Endometrial microvascular endothelial cells (primary cell): ENCODE results near the gene HEG1. TPM values are rescaled to one million over a fixed set of nuclear protein-coding genes. Genes with fewer than 3 reads are reported as not detected.
"Not testable (repeated sequence)": the region's sequence is repeated elsewhere in the genome, so short reads cannot be mapped to it uniquely, and the experiment has no call there.

ENCODE experiments used
- in situ Hi-C: cut with HindIII; loops from 2 replicates; pipeline ENCODE4 v1.10.0; 2017; ENCODE audit warnings: low sequenced_read_pairs, low pct_unique_long_range_greater_than_20kb; ENCODE audit errors: inconsistent ontology term
- total RNA-seq: library from RNA; depleted of rRNA; stranded (reverse); fragments of >200 nt; gene quantifications from one replicate; pipeline ENCODE4 v1.2.3, GENCODE V29; 2015; ENCODE audit errors: inconsistent ontology term

HEG1 gene
- total RNA-seq, 1 donor from 2014 or later: 52.7 TPM

- in situ Hi-C loops: no loop called here
Observed at GRCh38 chr3:124967964-124968363, 87.8 kb downstream of the HEG1 start.

GRCh38 chr3:124966521-124967445 lies 89.0 kb downstream of the HEG1 start:
- in situ Hi-C loops: no loop called here

GRCh38 chr3:124965413-124965812 lies 90.4 kb downstream of the HEG1 start:
- in situ Hi-C loops: no loop called here

DNA sequence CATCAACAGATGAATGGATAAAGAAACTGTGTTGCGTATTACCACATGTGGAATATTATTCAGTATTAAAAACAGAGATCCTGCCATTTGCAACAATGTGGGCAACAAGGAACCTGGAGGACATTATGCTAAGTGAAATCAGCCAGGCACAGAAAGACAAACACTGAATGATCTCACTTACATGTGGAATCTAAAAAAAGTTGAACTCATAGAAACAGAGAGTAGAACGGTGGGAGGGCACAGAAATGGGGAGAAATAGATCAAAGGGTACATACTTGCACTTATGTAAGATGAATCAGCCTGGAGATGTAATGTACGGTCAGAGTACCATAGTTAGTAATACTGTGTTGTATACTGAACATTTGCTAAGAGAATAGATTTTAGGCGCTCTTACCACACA lies 91.4 kb downstream of the HEG1 start:
- in situ Hi-C loops: no loop called here

- in situ Hi-C loops: no loop called here
Observed at GRCh38 chr3:124963755-124964154, 92.0 kb downstream of the HEG1 start.

DNA sequence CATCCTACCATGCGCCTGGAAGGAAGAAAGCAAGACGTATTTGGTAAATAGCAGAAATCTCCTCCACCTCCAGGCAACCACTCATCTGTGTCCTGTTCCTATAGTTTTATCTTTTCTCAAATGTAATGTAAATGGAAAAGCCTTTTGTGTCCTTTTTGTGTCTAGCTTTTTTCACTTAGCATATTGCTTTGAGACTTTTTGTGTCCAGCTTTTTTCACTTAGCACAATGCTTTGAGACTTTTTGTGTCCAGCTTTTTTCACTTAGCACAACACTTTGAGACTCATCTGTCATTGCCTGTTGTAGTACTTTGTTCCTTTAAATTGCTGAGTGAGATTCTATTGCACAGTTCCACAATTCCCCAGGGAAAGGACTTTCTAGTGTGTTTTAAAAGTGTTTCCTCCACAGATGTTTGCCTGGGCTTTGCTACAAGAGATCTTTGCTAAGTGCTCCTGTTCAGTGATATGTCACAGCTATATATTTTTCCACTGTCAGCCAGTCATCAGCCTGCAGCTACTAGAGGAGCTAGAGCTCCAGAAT lies 93.3 kb downstream of the HEG1 start:
- in situ Hi-C loops: no loop called here

DNA sequence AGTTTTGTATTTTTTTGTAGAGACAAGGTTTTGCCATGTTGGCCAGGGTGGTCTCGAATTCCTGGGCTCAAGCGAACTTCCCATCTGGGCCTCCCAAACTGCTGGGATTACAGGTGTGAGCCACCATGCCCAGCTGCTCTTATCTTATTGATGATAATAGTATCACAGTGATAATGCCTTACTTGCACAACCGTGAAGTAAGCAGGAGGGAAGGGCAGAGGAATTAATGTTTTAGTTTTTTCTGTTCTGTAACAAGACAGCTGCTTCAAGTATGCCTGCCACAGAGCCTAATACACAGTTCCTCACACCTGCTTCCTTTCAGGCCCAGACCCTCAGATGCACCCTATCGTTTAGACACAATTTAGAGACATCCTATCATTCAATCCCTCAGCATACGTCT lies 95.1 kb downstream of the HEG1 start:
- in situ Hi-C loops: no loop called here

DNA sequence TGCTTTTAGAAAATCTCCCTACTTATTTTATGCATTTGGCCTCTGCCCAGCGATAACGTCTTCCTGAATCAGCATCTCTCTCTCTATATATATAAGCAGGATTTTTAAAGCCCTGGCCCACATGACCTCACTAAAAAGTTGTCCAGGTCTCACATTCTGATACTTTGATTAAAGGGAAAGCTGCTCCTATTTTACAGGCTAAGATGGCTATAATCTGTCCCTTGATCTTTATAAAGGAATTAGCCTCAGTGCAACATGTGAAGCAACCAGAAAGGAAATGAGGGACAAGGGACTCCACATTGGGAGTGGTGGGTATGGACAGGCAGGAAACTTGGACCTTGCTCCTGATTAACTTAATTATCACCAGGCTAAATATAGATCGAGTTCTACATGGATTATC lies 95.7 kb downstream of the HEG1 start:
- in situ Hi-C loops: no loop called here

- in situ Hi-C loops: not testable (repeated sequence)
Observed at GRCh38 chr3:124957951-124958350, 97.8 kb downstream of the HEG1 start.

DNA sequence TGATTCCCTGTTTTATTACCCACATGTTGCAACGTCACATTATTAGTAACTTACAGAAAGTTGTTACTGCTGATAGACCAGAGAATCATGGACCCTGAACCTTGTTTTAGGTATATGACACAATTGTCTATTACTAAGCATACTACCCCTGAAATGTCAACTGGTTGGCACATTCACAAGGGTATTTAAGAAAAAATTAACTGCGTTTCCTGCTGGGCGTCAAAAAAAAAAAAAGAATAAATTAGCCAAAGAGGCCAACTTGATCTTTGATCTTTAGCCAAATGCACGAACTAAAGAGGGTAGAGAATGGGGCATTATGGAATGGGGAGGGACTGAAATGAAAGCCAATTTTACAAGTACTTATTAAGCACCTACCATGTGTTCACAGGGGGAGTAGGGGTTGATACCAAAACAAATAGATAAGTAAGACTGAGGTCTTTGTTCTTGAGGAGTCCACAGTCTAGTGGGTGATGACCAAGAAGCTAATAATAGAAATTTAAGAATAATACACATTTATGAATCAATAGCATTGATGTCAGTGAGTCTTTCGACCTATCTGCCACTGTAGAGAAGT lies 103.4 kb downstream of the HEG1 start:
- in situ Hi-C loops: no loop called here

DNA sequence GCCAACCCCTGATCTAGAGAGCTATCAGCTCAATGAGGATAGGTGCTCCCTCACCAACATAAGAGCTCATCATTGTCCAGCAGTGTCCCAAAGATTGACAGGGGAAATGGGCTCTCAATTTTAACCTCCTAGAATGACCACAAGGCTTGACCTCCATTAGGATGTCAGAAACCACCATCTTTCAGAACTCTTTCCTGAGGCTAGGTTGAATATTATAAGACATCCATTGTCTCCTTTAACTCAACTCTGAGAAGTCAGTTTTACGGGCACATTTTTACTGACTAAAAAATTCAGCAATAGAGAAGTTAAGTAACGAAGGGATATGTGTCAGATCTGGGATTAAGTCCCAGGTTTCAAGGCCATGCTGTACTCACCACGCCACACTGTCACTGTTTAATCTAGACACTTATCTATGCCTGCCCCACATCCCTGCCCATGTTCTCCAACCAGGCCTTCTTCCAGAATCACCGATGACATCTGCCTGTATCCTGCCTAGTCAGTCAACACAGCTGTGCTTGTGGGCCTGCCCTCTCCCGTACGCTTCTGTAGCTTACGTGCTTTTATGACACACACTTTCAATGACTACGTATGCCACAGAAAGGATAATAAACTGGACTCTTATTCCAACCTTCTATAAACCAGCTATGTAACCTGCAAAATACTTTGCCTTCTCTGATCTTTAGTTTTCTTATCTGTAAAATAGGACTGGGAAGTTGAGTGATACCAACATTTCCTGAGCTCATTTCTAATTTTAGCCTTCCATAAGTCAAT lies 104.1 kb downstream of the HEG1 start:
- in situ Hi-C loops: no loop called here

DNA sequence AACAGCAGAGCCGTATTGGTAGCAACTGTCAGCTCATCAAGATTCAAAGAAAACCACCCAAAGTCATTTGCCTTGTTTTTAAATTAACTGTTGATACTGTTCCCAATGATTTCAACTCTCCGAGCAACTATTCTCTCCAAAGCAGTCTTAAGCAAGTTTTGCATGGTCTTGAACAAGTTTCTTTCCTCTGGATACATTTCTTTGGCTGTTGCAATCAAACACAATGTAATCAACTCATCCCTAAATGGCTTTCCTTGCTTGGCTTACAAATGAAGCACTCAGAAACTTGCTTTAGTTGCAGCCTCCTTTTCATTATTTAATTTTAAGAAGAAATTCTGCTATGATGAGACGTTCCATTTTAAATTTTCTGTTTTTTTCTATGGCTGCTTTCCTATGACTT lies 105.8 kb downstream of the HEG1 start:
- in situ Hi-C loops: no loop called here

DNA sequence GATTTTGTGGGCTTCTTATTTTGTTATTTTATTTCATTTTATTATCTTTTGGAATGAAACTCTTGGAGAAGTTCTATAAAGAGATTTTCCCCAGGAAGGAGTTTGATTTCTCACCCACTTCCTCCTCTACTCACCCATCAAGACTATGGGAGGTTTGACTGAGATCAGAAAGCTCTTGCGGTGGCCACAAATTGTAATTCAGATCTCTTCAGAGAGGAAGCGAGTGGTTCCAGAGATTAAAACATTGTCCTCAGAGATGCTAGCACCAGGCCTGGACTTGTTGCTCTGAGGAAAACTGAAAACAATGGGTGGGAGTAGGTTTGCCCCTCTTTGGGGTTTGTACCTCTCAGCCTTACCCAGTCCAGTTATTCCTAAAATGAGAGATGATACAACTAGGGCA lies 113.2 kb downstream of the HEG1 start:
- in situ Hi-C loops: no loop called here

- in situ Hi-C loops: no loop called here
Observed at GRCh38 chr3:124941771-124942170, 114.0 kb downstream of the HEG1 start.

DNA sequence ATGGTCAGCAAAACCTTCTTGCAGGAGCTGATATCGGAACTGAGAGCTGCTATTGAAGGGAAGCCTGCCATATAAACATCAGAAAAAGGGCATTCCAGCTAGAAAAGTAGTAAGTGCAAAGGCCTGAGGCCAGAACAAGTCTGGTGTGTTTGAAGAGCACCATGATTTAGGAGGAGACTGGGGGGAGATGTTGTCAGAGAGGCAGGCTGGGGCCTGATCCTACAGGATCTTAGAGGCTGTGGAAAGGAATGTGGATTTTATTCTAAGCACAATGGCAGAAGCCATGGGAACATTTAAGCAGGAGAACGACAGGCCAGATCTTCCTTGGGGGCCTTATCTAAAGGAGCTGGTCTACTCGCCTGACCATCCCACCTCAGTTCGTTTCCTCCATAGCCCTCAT lies 116.1 kb downstream of the HEG1 start:
- in situ Hi-C loops: no loop called here

- in situ Hi-C loops: no loop called here
Observed at GRCh38 chr3:124938896-124939295, 116.9 kb downstream of the HEG1 start.

DNA sequence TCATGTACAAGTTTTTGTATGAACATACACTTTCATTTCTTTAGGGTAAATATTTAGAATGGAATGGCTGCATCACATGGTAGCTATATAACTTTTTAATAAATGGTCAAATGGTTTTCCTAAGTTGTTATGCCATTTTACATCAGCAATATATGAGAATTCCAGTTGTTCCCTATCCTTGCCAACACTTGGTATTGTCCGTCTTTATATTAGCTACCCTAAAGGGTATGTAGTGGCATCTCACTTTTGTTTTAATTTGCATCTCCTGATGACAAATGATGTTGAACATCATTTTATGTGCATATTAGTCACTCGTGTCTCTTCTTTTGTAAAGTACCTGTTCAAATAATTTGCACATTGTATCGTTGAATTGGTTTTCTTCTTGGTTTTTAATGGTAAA lies 118.7 kb downstream of the HEG1 start:
- in situ Hi-C loops: no loop called here

- in situ Hi-C loops: no loop called here
Observed at GRCh38 chr3:124935794-124936542, 119.8 kb downstream of the HEG1 start.

DNA sequence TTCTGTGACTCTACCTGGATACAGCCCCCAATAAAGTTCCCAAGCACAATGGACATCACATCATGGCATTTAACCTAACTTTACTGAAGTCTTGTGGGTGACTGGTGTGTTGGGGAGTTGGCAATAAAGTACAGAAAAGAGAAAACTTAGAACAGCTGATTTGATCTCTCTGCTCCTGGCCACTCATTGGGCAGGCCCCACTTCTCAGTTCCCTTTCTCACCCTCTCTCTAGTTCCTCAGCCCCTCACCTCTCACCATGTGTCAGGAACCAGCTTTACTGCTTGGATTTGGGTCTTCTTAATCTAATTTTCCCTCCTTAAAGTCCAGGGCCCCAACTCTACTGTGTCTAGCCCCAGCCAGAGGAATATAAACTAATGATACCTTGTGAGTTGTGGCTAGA lies 120.5 kb downstream of the HEG1 start:
- in situ Hi-C loops: no loop called here
